ENCODE data around the gene DLG2.
"Not testable (repeated sequence)": the region's sequence is repeated elsewhere in the genome, so short reads cannot be mapped to it uniquely, and the experiment has no call there.

The DLG2 gene

DNA sequence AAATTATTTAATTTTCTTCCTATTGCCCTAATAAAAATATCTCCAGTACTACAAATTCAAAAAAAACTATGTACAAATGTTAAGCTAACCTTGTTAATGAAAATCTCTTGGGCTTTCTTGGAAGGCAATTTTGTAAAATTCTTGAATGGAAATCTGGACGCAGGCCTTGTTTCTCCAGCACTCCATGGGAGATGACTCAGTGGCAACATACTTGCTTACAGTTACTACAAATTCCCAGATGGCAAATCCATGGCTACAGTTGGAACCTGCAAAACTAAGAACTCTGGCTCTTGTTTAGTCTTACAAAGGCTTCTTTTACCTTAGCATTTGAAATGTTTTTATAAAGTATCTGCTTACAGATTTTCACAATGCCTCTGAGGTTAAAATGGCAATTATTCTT is 725.2 kb downstream of the DLG2 start:
- no peak for DNase-seq (ENCODE audit: low spot score)

DNA sequence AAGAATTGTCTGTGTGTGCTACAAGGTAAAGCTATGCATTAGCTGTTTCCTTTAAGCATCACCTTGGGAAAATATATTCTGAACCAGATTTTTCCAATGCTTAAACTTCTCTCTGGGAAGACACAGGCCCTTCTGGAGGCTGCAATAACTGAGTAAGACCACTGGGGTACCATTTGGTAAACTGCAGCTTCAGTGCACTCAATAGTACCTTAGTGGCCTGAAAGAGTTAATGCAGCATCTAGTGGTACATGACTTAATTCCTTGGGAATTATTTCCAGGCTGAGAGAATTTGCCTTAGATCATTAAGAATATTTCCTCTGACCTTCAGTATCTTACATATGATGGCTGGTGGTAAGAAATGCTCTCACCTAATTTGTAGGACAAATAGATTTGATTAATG is 727.4 kb downstream of the DLG2 start:
- no peak for DNase-seq (ENCODE audit: low spot score)

DNA sequence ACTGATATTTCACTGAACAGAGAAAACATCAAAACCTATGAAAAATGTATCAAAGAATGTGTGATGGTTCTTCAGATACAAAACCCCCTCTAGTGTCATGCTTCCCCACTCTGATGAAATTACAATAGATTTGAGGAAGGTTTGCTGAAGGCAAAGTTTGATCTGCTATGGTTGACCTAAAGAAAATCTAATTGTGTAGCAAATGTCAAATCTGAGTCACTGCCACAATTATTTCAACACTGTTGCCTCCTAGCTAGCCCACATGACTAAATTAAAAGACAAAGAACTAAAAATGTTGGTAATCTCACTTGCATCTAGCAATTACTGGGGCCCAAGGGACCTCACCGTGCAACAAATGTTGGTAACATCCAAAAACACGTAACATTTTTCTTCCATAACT is 728.0 kb downstream of the DLG2 start:
- DNase-seq (ENCODE audit: low spot score) = no peak

DNA sequence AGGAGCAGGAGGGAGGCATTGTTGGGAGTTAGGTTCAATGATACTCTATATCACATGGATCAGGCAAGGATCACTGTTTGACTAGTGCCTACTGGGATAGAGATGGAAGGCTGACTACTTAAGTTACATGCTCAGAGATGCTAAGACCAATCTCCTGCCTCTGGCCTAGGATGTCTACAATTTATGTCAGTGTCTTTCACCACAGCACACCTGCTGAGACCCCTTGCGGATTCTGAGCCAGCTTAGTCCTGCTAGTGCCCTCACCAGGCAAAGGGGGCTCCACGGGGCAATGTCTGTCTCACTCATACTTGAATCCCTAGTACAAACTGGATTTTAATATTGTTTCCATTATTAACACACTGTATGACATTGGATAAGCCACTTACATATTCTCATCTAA is 732.5 kb downstream of the DLG2 start:
- no peak for DNase-seq (ENCODE audit: low spot score)

DNA sequence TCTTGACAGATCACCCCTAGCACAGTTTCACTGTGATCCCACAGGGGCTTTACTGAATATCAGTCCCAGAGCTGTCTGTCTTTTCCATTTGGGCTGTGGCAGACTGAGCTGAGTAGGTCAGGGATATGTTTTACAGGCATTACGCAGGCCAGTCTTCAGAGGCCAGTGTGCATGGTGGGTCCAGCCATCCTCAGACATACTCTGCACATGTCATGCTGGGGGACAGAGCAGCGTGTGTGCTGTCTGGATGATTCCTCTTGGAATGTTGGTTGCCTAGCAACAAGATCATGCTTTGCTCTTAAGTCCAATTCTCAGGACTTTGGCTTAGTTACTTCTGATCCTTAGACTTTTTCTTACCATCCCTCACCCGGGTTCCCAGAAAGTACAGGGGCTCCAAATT is 736.5 kb downstream of the DLG2 start:
- DNase-seq (ENCODE audit: low spot score) = no peak

DNA sequence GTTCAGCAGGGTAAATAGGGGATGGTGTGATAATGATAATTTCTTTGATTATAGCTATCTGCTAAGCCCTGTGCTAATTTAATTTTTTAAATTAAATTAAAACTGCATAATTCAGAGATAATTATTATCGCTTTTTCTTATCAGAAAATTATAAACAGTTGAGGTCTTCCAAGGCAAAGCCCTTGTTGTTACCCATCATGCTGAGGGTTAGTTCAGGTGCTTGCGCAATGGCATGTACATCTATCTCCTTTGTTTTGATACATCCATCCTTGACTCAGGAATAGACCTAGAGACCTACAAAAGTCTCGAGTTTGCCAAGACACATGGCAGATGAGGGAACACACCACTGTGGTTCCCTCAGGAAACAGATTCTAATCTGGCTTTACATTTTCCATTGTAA is 737.6 kb downstream of the DLG2 start:
- no peak for DNase-seq (ENCODE audit: low spot score)

DNA sequence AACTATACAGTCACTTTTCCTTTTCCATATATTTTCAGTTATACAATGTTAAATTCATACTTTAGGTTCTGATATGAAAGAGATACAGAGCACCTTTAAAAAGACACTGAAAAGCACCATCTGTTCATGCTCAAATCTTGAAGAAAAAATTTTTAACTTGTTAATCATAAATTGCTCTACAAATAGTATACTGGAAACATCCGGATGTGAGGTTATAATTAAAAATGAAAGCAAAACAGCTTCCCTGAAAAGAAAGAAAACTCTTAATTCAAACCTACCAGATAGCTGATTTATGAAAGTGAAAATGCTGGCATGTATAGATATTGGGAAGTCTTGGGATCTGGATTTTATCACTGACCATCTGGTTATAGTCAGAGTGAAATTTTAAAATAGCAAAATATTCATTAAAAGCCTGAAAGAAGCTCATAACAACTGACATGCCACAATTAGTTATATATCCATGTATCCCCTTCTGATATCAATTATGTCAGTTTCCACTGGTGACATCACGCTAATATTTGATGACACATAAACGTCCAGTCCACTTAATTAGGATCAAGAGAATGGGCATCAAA is 740.0 kb downstream of the DLG2 start:
- DNase-seq (ENCODE audit: low spot score) = no peak

DNA sequence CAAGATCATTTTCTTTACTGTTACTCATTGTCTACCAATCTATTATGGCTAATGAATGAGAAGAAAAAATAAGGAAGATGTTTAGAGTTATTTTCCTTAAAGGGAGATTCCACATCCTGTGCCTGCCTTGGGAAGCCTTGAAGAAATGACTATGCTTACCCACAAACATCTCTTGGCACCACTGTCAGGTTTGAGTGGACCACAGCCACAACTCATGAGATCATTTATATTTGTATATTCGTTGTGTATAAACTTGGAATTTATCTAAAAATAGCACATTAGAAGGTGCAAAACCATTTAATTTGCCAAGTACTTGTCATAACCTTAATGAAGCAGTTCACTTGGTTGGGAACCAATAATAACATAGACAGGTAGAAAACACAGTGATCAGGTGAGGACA is 740.8 kb downstream of the DLG2 start:
- DNase-seq (ENCODE audit: low spot score) = no peak

DNA sequence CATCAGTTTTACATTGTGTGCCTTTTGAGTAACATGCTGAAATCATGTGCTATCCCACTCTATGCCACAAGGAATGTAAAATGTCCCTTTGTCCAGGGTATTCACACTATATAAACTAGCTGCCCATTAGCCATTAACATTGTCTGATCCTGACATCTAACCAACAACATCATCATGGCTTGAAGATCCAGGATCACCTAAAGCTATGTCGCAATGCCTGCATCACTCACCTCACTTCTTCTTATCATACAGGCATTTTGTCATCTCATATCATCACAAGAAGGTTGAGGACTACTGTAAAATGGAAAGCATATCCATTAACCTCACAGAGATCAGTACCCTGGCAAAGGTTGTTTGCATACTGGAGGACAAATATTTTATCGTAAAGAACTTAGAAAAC is 742.3 kb downstream of the DLG2 start:
- DNase-seq (ENCODE audit: low spot score) = no peak

DNA sequence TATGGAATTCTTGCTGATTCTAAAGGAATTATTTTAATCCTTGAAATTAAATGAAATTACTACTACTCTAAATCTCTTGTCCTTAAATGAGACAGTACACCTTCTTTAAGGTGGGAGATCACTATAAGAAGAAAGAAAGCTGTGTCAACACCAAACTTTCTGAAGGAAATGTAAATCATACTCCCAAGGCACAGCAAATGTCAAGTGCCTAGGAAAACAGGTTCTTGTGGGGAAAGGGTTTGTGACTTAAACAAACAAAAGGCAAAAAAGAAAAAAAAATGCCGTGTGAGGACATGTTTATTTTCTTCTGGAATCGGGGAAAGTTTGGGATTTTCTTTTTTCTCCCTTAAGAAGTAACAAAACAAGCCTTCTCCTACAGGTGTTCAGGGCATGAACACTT is 745.1 kb downstream of the DLG2 start:
- no peak for DNase-seq (ENCODE audit: low spot score)

DNA sequence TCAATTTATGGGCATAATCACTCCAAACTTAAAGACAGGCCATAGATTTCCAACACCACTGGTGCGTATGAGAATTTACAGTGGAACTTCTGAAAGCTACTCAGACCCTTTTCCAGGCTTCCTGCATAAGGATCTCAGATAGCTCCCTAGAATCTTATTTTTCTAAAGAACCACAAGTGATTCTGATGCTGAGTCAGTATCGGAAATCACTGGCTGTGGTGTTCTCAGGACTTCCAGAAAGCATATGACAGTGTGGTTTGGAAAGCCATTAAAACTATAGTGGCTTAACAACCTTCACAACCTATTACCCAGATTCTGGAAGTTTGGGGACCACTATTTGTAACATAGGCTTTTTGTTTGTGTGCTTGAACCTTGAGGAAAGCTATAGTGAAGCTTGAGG is 756.0 kb downstream of the DLG2 start:
- DNase-seq (ENCODE audit: low spot score) = no peak

DNA sequence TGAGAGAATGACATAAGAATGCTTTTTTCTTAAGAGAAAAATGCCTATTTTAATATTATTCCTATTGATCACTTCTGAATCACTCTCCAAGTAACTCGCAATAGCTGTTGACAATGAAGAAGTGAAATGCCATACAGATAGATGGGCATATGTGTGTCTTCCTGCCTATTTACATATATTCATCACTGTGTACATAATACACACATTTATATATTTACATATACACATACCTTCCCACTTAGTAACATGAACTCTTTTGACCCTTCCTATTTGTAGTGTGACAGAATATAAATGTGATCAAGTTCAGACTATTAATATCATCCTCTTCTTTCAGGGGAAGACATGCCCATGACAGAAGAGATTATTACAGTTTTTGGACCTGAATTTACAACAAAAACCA is 756.7 kb downstream of the DLG2 start:
- DNase-seq (ENCODE audit: low spot score) = no peak

DNA sequence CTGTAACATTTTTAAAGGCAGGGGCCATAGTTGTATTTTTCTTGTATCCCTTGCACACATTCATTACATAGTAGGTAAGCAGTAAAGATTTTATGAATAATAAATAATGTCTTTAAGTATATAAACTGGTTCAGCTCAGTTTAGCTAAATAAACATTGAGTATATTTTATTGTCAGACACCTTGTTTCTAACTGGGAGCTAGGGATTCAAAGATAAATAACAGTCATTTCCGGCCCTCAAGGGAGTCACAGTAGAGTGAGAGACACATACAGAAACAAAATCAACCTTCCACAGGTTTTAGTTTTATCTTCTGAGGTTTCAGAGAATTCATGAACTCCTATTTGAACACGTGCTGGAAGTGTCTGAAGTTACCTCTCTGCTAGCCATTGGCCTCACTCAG is 760.2 kb downstream of the DLG2 start:
- no peak for DNase-seq (ENCODE audit: low spot score)

DNA sequence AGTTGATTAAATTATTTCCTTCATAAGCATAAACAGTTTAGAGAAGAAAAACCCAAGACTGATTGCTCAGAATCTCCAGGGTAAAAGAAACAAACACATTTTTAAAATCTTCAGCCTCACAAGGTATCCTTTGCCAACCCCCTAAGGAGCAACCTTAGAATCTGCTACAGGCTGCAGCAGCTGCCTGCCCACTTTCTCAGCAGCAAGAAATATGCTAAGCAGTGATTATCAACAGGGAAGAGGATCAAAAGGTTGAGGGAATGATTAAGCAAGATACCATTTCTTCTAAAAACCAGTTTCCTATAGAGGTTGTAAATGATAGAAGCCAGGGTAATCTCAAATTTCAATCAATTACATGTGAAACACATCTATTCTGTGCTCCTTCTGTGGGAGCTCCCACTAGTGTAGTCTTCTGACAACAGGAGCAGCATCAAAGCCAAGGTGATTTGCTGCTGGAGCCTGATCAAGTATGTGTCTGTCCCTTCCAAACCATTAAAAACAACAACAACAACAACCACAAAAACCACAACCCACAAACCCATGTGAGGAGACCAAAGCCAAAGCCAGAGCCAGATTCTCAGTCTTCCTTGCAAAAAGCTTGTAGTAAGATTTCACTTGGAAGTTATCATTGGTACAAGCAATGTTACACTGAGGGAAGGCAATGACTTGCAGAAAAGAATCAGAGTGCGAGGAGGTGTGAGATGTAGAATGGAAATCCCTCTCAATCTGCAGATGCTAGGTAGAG is 761.2 kb downstream of the DLG2 start:
- no peak for DNase-seq (ENCODE audit: low spot score)

DNA sequence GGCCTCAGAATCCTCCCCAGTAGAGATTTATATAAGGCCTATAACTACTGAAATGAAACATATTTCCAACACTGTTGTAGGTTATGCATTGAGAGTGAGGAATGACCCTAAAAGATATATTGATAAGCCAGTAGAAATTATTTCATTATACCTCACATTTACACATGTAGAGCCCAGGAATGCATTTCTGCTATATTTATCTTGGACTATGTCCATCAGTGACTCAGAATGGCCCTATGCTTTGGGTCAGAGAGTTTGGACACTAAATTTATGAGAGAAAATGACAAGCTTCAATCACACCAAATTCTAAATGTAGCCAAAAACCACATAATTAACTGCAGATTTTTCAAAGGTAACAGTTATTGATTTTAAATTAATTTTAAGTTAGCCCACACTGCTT is 761.9 kb downstream of the DLG2 start:
- DNase-seq (ENCODE audit: low spot score) = no peak

DNA sequence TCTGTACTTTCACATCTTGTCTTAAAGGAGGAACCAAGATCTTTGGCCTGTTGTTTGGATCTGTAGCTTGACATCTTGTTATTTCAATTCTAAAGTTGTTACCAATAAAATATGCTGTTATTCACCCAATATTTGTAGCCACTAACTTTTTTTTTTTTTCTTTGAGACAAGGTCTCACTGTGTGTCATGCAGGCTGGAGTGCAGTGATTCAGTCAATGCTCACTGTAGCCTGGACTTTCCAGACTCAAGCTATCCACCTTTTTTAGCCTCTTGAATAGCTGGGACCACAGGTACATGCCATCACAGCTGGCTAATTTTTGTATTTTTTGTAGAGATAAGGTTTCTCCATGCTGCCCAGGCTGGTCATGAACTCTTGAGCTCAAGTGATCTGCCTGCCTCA is 769.4 kb downstream of the DLG2 start:
- DNase-seq (ENCODE audit: low spot score) = no peak

DNA sequence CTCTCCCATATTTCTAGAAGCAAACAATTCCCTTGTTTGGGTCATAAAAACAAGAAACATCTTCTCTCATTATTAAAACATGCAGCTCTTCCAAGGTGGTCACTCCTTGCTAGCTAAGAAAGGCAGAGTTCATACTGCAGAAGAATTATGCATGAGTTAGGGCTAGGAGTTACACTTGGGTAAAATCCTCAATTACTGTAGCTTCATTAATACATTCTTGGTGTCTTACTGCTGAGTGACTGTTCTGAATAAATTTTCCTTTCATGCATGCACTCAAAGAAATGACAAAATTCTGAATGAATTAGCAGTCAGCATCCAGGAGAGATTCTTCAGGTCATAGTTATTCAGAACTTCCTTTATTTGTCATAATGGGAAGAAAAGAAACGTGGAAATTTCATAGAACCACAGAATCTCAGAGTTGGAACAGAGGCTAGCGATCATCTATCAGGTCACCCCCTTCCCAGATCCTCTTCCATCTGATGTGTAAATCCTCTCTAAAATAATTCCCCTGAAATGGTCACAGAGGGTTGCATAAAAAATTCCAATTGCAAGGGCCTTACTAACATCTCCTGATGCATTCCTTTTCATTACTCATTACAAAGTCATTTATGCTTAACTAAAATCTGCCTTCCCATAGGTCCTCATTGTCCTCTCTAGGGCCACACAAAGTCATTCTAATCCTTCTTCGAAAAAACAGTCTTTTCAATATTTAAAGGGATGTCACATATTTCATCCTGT is 771.5 kb downstream of the DLG2 start:
- no peak for DNase-seq (ENCODE audit: low spot score)

DNA sequence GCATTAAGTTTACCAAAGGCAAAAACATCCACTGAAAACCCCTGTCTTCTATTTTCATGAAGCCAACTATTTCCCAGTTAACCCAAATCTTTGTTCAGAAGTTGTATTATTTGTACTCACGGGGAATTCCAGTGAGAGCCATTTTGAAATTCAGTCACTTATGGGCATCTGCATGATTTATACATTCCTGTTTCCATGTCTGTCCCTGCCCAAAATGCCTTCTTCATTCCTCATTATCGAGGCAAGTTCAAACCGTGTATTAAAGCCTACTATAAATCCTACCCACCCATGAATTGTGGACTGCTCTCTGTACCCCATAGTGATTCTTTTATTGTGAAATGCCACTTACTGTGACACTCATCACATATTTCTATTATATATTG is 772.7 kb downstream of the DLG2 start:
- no peak for DNase-seq (ENCODE audit: low spot score)

DNA sequence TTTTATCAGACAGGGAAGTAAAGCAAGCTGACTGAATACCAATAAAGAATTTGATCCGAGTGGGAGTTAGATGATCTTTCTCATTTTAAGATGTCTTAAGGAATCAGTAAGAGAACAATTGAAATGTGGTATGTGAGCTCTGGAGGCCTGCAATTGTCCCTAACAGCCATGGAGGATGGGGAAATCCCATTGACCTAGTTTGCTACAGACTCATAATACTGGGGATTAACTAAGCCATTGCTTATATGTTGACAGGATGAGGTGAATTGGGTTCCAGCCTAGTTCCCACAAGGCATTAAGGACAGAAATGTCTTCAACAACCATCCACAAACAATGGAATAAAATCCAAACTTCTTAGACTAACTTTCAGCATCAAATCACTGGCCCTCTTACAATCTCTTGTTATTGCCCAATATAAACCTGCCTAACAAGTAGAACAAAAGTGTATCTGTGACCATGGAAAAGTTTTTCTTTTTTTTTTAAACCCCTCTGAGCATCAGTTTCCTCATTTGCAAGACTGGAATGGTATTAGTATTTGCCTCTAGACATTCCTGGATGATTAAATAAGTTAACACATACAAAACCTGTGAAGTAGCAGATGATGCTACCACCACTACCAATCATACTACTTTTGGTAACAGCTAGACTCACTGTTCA is 773.2 kb downstream of the DLG2 start:
- DNase-seq (ENCODE audit: low spot score) = no peak

DNA sequence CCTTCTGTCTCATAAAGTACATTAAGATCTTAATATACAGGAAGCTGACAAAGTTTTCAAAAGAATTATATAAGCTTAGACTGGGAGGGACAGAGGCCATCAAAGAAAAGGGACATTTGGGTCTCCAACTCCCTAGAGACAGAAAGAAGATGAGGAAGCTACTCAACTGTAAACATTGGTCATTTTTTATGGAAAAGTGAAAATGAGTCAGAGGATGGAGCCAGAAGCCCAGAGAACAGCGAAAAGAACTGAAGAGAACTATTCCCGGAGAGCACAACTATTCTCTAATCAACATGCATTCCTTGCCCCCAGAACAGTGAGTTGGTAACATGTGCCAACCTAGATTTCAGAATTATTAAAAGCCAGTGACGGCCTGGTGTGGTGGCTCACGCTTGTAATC is 779.3 kb downstream of the DLG2 start:
- DNase-seq (ENCODE audit: low spot score) = no peak

DNA sequence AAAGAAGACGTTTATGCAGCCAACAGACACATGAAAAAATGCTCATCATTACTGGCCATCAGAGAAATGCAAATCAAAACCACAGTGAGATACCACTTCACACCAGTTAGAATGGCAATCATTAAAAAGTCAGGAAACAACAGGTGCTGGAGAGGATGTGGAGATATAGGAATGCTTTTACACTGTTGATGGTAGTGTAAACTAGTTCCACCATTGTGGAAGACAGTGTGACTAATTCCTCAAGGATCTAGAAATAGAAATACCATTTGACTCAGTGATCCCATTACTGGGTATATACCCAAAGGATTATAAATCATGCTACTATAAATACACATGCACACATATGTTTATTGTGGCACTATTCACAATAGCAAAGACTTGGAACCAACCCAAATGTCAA is 786.9 kb downstream of the DLG2 start:
- not testable (repeated sequence) for DNase-seq (ENCODE audit: low spot score)

DNA sequence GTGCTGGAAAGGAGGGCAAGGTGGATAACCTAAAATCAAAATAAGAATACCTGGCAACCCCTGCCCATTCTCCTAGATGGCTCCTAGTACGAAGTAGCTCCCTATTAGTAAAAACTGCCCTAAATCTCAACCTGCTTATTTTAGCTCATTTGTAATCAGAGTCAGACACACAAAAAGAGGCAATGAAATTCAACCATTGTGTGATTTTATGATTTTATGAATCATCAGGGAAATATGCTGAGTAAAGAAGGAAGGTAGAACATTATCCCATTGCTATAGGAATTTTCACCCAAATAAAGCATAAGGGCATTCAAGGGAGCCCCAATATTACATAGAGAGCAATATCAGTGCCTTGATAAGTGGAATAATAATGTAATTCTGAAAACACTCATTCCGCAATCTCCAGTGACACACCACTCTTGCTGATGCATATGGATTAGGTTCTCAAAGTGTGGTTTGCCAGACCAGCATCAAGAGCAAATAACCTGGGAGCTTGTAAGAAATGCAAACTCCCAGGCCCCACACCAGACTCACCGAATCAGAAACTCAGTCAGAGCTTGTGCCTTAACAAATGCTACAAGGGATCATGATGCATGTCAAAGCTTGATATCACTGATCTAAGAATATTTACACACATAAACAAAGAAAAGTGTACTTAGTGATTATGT is 789.6 kb downstream of the DLG2 start:
- DNase-seq (ENCODE audit: low spot score) = no peak

DNA sequence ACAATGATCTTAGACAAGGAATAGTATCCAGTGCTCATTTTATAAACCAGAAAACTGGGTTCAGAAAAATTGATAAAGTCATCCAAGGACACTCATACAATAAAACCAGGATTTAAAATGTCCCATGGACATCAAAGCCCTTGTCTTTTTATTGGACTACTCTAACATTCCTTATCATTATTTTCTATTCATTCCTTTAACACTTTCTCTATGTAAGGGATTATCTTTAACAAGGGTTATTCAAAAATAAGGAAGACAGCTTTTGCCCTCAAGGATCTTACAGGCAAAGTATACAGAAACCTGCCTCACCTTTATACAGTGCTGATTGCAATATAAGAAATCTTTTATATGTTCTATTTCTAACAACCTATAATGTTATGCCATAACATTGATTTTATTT is 790.8 kb downstream of the DLG2 start:
- no peak for DNase-seq (ENCODE audit: low spot score)

All from CD4-positive, alpha-beta T cell treated with Interleukin-2 at 100 ng/mL for 4 hours (primary cell).